ENCODE data around the gene TEX22.

The TEX22 gene

DNA sequence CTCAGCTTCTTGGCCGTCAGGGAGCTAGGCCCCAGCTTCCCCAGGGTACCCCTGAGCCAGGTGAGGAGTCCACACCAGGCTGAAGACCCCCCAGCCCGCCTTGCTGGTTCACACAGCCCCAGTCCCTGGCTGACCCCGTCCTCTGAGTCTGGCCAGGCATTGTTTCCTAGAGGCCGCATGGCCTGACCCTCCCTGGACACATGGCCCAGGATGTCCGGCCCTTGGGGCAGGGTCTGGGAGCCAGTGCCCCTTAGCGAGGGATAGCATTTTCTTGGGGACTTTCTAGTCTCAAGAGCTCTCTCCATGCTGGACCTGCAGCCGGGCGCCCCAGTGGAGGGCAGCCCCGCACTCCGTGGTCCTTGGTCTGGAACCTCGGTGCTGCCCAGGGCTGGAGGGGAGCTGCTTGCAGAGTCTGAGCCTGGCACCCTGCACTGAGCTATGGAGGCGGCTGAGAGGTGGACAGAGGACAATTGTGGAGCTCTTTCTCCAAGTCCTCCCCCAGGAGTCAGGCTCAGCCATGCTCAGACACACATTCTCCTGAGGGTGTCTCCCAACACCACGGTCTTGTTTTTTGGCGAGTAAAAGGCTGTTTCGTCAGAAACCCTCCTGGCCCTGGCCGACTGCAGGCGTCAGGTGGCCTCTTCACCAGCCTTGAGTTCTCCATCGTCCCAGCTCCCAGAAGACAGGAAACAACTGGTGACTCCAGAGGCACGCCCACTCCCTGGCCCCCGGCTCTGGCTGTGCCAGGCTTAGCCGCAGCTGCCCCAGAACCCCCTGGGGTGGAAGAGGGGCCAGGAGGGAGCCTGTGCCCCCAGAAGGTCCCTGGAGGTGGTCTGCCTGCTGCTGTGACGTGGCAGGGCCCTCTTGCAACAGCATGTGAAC, 58.6 kb downstream of the TEX22 start:
- no peak for DNase-seq (ENCODE audit: low spot score)

DNA sequence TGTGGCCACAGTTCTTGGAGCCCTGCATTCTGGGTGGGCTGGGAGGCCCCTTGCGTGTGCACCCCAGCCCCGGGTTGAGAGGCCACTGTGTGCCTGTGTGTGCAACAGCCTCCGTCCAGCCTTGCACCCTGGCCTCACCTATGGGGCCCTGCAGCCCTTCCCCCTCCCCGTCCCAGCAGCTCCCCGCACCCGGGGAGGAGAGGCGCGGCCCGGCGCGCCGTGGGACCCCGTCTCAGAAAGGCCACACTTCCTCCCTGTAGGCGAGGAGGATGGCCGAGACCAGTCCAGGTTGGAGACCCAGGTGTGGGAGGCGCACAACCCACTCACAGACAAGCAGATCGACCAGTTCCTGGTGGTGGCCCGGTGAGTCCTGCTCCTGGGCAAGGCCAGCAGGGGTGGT, 59.7 kb downstream of the TEX22 start:
- DNase-seq (ENCODE audit: low spot score): no peak

DNA sequence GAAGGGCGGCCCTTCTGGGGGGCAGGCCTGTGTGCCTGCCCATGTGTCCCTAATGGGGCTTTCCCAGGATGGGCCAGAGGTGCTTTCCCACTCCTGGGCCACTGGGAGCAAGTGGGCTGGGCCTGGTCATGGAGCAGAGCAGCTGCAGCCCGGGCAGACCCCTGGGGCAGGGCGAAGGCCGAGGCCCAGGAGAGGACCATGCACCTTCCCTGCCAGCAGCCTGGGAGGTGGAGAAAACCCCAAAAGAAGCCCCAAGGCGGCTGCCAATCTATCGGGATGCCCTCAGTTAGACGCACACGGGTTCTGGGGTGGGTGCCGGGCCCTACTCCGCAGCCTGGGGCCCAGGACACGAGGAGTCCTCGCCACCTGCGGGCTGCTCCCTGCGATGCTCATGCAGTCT, 60.2 kb downstream of the TEX22 start:
- DNase-seq (ENCODE audit: low spot score): no peak

DNA sequence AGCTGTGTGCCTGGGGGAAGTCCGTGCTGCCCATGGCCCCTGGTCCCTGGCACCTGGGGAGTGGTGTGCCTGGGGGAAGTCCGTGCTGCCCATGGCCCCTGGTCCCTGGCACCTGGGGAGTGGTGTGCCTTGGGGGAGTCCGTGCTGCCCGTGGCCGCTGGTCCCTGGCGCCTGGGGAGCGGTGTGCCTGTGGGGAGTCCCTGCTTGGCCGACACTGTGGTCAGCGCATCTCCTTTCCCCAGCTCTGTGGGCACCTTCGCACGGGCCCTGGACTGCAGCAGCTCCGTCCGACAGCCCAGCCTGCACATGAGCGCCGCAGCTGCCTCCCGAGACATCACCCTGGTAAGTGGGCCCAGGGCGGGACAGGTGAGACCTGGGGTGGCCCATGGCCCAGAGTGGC, 61.8 kb downstream of the TEX22 start:
- DNase-seq (ENCODE audit: low spot score): no peak

DNA sequence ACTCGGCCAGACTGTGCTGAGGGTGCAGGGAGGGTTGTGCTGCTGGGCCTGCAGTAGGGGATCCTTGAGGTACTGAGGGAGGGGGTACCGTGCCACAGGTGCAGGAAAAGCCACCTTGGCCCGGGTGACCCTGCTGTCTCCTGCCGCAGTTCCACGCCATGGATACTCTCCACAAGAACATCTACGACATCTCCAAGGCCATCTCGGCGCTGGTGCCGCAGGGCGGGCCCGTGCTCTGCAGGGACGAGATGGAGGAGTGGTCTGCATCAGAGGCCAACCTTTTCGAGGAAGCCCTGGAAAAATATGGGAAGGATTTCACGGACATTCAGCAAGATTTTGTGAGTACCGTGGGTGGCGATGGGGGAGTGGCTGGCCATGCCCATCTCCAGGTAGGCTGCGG, 62.3 kb downstream of the TEX22 start:
- no peak for DNase-seq (ENCODE audit: low spot score)

DNA sequence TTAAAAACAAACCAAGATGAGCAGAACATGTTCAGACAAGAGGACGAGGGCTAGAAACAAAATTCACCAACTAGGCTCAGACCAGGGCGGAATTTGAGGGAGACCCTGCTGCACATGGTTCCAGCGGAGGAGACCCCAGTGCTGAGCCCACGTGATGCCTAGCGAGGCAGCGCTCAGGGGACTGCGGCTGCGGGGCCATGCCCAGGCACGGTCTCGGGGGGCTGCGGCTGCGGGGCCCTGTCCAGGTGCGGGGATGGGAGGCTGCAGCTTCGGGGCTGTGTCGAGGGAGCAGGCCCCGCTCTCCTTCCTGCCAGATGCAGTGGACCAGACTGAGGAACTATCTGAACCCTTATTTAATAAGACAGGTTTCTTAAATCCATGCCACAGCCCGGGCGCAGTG, 63.6 kb downstream of the TEX22 start:
- DNase-seq (ENCODE audit: low spot score): no peak
